HG03139 (cell line): ENCODE data around the gene SERPINB12.

Experiments used
- ATAC-seq: cut with Tn5 transposase; IDR thresholded peaks from one replicate; pipeline ENCODE4 v1.9.1; 2021; ENCODE audit not compliant: unreplicated experiment

The SERPINB12 gene

DNA sequence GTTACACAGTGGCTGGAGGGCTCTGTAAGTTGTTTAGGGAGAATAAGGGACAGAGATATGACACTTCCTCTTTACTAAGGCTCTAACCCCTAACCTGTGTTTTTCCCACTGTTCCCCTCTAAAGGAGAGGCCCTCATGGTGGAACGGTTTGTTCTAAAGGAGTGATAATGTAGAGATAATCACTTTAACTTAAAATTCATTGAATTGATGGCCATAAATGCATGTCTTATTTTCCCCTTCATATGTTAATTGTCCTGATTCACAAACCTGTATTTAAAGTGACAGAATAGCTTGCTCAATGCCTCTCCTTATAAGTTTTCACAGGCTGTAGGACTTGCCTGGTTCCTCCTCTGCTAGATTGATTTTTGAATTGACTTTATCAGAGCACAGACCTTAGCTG is at the start of gene SERPINB12:
Gene SERPINB12 (plus strand): TSS at position 301 of the 400 bp plus-strand sequence. CDS start 13,791 bp downstream, outside the sequence.
- no peak for ATAC-seq

DNA sequence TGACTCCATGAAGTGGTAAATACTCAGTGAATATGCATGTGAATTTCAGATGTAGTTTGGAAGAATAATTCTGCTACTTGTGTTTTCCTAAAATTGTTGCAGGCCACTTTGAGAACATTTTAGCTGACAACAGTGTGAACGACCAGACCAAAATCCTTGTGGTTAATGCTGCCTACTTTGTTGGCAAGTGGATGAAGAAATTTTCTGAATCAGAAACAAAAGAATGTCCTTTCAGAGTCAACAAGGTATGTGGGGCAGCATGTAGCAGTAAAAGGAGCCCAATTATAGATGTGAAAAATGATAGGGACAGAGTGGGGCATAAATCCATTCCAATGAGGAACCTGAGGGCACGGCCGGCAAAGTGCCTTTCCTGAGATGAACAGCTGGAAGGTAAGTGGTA is 49.3 kb upstream of the SERPINB12 start:
- ATAC-seq = no peak

- ATAC-seq = no peak
Observed at GRCh38 chr18:63495675-63496074, 46.5 kb upstream of the SERPINB12 start.

- ATAC-seq = no peak
Observed at GRCh38 chr18:63505566-63506335, 36.4 kb upstream of the SERPINB12 start.

GRCh38 chr18:63506336-63506646 is 35.9 kb upstream of the SERPINB12 start:
- no peak for ATAC-seq

GRCh38 chr18:63508596-63508995 is 33.6 kb upstream of the SERPINB12 start:
- ATAC-seq = no peak

GRCh38 chr18:63511285-63511684 is 30.9 kb upstream of the SERPINB12 start:
- ATAC-seq = no peak

GRCh38 chr18:63514326-63514725 is 27.8 kb upstream of the SERPINB12 start:
- no peak for ATAC-seq

GRCh38 chr18:63514888-63515678 is 27.1 kb upstream of the SERPINB12 start:
- ATAC-seq = no peak

- no peak for ATAC-seq
Observed at GRCh38 chr18:63515801-63516200, 26.4 kb upstream of the SERPINB12 start.

DNA sequence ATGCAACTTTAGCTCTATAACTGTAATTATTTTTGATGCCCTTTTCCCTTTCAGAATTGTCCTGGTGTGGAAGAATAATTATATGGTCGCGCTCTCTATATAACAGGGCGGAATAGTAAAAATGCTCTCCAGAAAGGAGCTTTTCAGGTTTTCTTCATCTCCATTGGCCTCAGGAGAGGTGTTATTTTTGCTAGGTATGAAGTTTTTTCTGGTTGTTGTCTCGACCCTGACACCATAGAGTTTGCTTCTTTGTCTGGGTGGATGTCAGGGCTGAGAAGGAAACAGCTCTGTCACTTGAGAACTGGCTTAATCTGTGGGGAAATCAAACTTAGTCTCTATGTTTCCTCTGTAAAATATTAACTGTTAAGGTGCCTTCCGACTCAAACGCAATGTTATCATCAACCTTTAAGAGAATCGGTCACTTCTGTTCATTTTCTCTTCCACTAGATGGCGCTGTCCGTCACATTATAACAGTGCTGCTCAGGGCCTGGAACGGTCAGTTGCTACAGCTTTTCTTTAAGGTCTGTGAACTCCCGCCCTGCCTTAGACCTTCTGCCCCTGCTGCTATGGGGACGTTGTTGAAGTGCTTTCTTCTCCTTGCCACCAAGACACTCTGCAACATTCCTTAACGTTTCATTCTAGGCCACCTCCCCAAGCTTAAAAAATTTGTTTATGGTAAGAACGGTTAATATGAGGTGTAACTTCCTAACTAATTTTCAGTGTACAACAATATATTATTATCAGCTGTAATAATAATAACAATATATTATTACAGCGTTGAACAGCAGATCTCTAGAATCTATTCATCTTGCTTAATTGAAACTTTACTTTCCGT is 23.8 kb upstream of the SERPINB12 start:
- peak; percentile 98 for ATAC-seq

DNA sequence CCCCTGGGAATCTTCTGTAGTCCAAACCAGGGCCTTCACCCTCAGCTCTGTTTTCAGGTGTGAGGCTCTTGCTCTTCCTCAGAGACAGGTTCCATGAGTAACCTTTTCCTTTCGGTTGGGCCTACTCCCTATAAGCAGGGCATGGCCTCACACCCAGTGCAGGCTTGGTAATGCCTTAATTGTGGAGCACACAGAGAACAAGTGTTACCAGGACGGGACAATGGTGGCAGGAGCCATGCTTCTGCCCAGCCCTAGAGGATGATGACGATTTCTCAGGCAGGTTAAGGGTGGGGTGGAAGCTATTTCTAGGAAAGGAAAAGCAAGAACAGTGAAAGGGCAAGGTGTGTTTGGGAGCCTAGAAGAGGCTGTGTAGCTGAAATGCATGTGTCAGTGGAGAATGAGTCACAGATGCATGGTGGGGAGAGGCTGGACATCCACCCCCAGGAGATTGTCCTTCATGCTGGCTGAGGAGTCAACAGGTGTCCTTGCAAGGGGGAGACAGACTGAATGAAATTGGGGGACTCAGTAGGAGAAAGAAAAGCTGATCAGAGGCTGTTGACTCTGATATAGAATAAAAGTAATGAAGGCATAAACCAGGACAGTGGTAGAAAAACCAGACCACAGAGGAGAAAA is 22.0 kb upstream of the SERPINB12 start:
- ATAC-seq = no peak

DNA sequence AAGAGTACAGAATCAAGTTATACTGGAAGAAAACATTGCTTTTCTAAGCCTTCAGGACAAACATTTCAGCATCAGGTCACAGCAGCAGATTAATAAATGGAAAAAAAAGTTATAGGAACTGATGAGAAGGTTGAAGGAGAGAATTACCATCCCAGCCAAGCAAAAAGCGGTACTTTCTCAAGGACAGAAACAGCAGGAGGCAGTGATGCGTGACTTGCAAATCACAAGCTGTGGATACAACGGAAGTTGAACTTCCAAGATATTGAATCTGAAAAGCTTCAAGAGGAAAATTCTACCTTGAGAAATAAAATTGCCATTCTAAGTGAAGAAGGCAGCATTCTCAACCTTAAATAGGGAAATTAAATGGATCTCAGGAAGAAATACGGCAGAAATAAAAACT is 18.5 kb upstream of the SERPINB12 start:
- ATAC-seq = no peak

DNA sequence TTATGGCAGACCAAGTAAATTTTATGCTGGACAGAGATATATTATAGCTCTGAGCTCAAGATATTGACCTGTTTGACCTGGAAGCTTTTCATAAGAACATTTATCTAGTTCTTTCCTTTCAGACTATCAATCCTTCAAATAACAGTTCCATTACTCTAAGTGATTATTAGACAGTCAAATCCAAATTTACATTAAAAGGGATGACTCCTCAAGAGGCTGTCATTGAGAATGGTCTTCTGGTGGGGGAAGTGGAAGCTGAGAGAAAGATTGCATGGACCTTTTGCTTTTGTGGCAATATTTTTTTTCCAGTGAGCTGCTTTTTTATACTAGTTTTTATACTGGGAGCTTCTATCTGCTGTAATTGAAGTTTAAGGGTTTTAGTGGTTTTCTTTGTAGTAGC is 14.9 kb upstream of the SERPINB12 start:
- no peak for ATAC-seq

DNA sequence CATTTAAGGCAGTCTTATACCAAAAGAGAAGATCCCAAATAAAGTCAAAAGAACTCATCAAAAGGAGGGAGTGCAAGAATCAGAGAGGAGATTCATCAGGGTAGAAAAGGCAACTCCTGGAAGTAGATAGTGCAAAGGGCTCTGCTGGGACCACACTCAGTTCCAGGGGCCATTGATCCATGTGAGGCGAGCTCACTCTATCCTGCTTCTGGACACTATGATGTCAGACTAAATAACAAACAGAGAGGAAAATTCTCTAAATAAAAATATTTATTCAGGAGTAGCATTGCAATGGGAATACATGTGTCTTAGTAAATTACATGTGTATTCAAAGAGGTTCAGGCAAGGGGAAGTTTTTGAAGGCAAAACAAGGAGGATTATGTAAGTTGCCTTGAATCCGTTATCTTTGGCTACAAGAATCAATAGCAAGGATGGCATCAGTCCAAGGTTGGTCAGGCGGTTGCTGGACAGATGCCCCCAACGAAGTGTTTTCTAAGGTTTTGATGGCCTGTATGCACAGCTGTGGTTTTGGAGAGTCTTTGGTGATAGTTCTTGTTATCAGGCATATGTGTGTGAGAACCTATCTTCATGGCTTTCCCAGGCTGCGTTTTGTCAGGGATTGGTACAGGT is 13.2 kb upstream of the SERPINB12 start:
- ATAC-seq = no peak

DNA sequence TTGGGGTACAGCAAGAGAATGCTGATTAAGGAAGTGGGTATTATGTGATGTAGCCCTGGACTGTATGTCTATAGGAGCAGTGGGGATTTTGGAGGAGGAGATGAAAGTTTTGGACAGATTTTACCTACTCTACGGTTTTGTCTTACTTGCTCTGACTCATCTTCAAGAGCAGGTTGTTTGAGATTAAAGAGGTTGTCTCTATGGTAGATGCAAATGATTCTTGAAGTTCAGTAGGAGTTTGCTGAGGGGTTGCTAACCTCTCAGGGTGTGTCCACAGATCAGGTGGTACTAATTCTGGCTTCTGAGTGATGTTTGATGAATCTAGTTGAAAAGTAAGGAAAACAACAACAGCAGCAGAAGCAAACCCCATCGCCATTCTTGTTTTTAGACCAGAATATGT is 9.7 kb upstream of the SERPINB12 start:
- no peak for ATAC-seq

DNA sequence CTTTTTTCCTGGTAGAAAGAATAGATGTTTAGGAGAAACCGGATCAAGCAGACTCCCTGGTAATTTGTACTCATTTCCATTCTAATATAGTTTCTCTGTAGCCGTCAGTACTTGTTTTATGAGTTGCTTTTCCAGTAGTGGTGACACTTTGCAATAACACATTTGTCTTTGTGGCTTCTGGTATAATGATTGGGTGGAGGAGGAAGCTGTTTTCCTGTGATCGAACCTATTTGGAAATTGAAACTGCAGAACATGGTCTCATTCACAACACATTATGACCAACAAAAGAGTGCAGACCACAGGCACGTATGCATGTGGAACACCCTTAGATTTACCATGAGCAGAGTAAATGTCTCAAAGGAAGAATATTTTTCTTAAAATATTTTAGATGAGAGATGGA is 7.6 kb upstream of the SERPINB12 start:
- ATAC-seq = no peak

GRCh38 chr18:63539904-63540510 is 2.2 kb upstream of the SERPINB12 start:
- ATAC-seq = no peak

DNA sequence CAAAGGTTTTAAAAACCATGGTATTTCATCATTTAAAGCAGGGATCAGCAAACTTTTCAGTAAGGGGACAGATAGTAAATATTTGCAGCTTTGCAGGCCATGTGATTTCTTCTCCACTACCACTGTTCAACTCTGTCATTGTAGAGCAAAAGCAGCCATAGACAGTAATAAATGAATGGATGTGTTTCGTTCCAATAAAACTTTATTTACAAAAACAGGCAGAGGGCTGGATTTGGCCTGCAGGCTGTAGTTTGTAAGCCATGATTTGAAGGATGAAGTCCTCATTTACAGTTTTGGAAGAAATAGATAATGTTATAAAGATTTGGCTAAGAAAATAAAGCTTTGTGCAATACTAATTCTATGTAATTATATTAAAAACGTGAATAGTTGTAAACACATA is 1.8 kb downstream of the SERPINB12 start:
- ATAC-seq = no peak

DNA sequence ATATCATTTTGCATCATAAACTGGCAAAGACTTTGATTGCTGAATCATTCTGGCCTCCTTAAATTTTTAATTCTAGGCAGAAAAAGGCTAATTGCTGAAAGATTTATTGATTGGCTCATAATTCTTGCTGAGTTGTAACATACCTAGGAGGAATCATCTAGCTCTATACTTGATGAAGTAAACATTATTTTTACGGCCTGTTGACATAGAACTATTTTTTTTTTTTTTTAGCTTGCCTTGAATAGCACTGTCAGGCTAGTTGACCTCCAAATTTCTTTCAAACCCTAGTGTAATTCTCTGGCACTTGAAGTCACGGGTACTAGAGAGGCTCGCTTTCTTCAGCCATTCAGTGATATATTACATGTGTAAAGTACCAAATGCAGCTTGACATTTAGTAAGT is 2.8 kb downstream of the SERPINB12 start:
- ATAC-seq = no peak
